SU-DHL-6 (cell line): ENCODE measurements around the gene SFMBT2.

Experiments
- H2AFZ ChIP-seq: fragments of 200-600 bp; sonication (generic); 2 replicates; pipeline ENCODE4 v1.6.1; 2014; ENCODE audit warnings: low read depth, mild to moderate bottlenecking, moderate library complexity, mixed read lengths, antibody characterized with exemption, low read length; ENCODE audit not compliant: severe bottlenecking
- H3F3A ChIP-seq: fragments of 200-600 bp; shearing (Covaris generic); 2 replicates; pipeline ENCODE4 v1.6.0; 2016; ENCODE audit warnings: antibody characterized with exemption, mild to moderate bottlenecking; ENCODE audit not compliant: insufficient read depth
- H3K27ac ChIP-seq: fragments of 200-600 bp; sonication (generic); 2 replicates; pipeline ENCODE4 v1.5.1; 2016; ENCODE audit warnings: low read depth, mild to moderate bottlenecking, low read length, moderate library complexity, mixed read lengths
- H3K27me3 ChIP-seq: fragments of 200-600 bp; sonication (generic), shearing (Covaris generic); 2 replicates; pipeline ENCODE4 v1.6.0; 2014; ENCODE audit warnings: mild to moderate bottlenecking, low read length
- H3K36me3 ChIP-seq: fragments of 200-600 bp; sonication (generic); 2 replicates; pipeline ENCODE4 v1.6.1; 2014; ENCODE audit warnings: mild to moderate bottlenecking, low read length, mixed read lengths
- H3K4me2 ChIP-seq: fragments of 300-600, 200-600 bp; shearing (Covaris generic), sonication (generic); 2 replicates; pipeline ENCODE4 v1.6.0; 2014; ENCODE audit warnings: low read length, low read depth, mild to moderate bottlenecking; ENCODE audit not compliant: poor library complexity, severe bottlenecking
- H3K4me3 ChIP-seq: fragments of 200-600 bp; sonication (generic); 2 replicates; pipeline ENCODE4 v1.5.1; 2014; ENCODE audit warnings: antibody characterized with exemption, low read length, mild to moderate bottlenecking, mixed read lengths; ENCODE audit not compliant: insufficient read depth, poor library complexity, severe bottlenecking
- H3K79me2 ChIP-seq: fragments of 200-600 bp; sonication (generic); 2 replicates; pipeline ENCODE4 v1.6.1; 2014; ENCODE audit warnings: mild to moderate bottlenecking, low read length, moderate library complexity; ENCODE audit not compliant: insufficient read depth
- H3K9ac ChIP-seq: fragments of 200-600 bp; sonication (generic); 2 replicates; pipeline ENCODE4 v1.7.0; 2014; ENCODE audit warnings: mild to moderate bottlenecking, low read length
- H3K9me2 ChIP-seq: fragments of 200-600 bp; sonication (generic); replicated peaks from 2 replicates; pipeline ENCODE4 v1.6.1; 2014; ENCODE audit warnings: low read length; ENCODE audit not compliant: insufficient read depth
- H3K9me3 ChIP-seq: fragments of 200-600 bp; sonication (generic); 2 replicates; pipeline ENCODE4 v1.6.1; 2014; ENCODE audit warnings: low read length, mixed read lengths; ENCODE audit not compliant: insufficient read depth
- H4K20me1 ChIP-seq: fragments of 200-600 bp; sonication (generic); 2 replicates; pipeline ENCODE4 v1.6.1; 2014; ENCODE audit warnings: low read depth, mild to moderate bottlenecking, antibody characterized with exemption, low read length, moderate library complexity, mixed read lengths
- CTCF ChIP-seq: fragments of 200-600 bp; sonication (generic); IDR thresholded peaks from one replicate; pipeline ENCODE4 v1.5.1; 2017; ENCODE audit warnings: antibody characterized with exemption, mild to moderate bottlenecking, low read length, moderate library complexity; ENCODE audit not compliant: insufficient read depth, poor library complexity, severe bottlenecking
- EZH2phosphoT487 ChIP-seq: fragments of 200-600 bp; sonication (generic), shearing (Covaris generic); conservative IDR thresholded peaks from 2 replicates; pipeline ENCODE4 v1.6.1; 2018; ENCODE audit warnings: mild to moderate bottlenecking, antibody characterized with exemption, low read length, moderate library complexity, mixed read lengths

SFMBT2 gene

GRCh38 chr10:7432884-7433726 is 22.3 kb upstream of the SFMBT2 start:
- Histone ChIP-seq H3F3A (no peaks in the 10 kb centered on the region), H3K9ac (no peak overlapping the region), H3K4me2 (no peak overlapping the region), H3K27me3 (no peaks in the 10 kb centered on the region), H3K9me2 (no peaks in the 10 kb centered on the region), H4K20me1 (no peaks in the 10 kb centered on the region), H3K27ac (no peak overlapping the region), H3K9me3 (no peaks in the 10 kb centered on the region), H3K4me3 (no peak overlapping the region), H2AFZ (no peak overlapping the region), H3K79me2 (no peaks in the 10 kb centered on the region), H3K36me3 (no peaks in the 10 kb centered on the region)
- TF ChIP-seq EZH2phosphoT487, result no peak
- TF ChIP-seq CTCF, result no peak

- no peak overlapping the region for H3K4me3 ChIP-seq
- H4K20me1 ChIP-seq, result no peaks in the 10 kb centered on the region
- no peaks in the 10 kb centered on the region for H3K9me3 ChIP-seq
- H3F3A ChIP-seq, result no peaks in the 10 kb centered on the region
- no peaks in the 10 kb centered on the region for H3K27me3 ChIP-seq
- H3K36me3 ChIP-seq, result no peaks in the 10 kb centered on the region
- H3K79me2 ChIP-seq, result no peaks in the 10 kb centered on the region
- H2AFZ ChIP-seq, result no peak overlapping the region
- no peak overlapping the region for H3K4me2 ChIP-seq
- no peak overlapping the region for H3K27ac ChIP-seq
- no peaks in the 10 kb centered on the region for H3K9me2 ChIP-seq
- TF ChIP-seq EZH2phosphoT487 (no peak), CTCF (no peak)
- H3K9ac ChIP-seq, result no peak overlapping the region
Measured at GRCh38 chr10:7428673-7429350, 18.0 kb upstream of the SFMBT2 start.

- no peaks in the 10 kb centered on the region for H3K9me2 ChIP-seq
- H3K9ac ChIP-seq, result no peak overlapping the region
- TF ChIP-seq CTCF, result no peak
- TF ChIP-seq EZH2phosphoT487, result no peak
- H3K4me2 ChIP-seq, result no peak overlapping the region
- no peaks in the 10 kb centered on the region for H3K79me2 ChIP-seq
- H2AFZ ChIP-seq, result no peak overlapping the region
- H3K27ac ChIP-seq, result no peak overlapping the region
- H3K4me3 ChIP-seq, result no peak overlapping the region
- no peaks in the 10 kb centered on the region for H3F3A ChIP-seq
- H3K9me3 ChIP-seq, result no peaks in the 10 kb centered on the region
- H3K27me3 ChIP-seq, result no peaks in the 10 kb centered on the region
- H4K20me1 ChIP-seq, result no peaks in the 10 kb centered on the region
- no peaks in the 10 kb centered on the region for H3K36me3 ChIP-seq
Measured at GRCh38 chr10:7426349-7426748, 15.5 kb upstream of the SFMBT2 start.
